ENCODE results near the gene F8A1. TPM values are rescaled to one million over a fixed set of nuclear protein-coding genes. Genes with fewer than 3 reads are reported as not detected.
"Not testable (repeated sequence)": the region's sequence is repeated elsewhere in the genome, so short reads cannot be mapped to it uniquely, and the experiment has no call there.

F8A1 gene

GRCh38 chrX:154892296-154892695 lies 6.1 kb downstream of the F8A1 start:
- H3K36me3 ChIP-seq (ENCODE audit: insufficient read depth, low read length) = no peaks in the 10 kb centered on the region
- H3K9ac ChIP-seq (ENCODE audit: low read depth, low read length) = no peak overlapping the region
- H3K27me3 ChIP-seq (ENCODE audit: control insufficient read depth, insufficient read depth, low read length) = no peaks in the 10 kb centered on the region
- H3K4me2 ChIP-seq (ENCODE audit: low read length) = no peak overlapping the region
- H3K9me3 ChIP-seq (replicated peaks; ENCODE audit: low read length) = no peaks in the 10 kb centered on the region
- H3K4me1 ChIP-seq (ENCODE audit: control insufficient read depth, insufficient read depth, low read length) = no peaks in the 10 kb centered on the region
- H3K4me3 ChIP-seq (ENCODE audit: low read length) = no peak overlapping the region

GRCh38 chrX:154900323-154900722 lies 14.2 kb downstream of the F8A1 start:
- no peak overlapping the region for H3K4me3 ChIP-seq (ENCODE audit: low read length)
- H3K36me3 ChIP-seq (ENCODE audit: insufficient read depth, low read length) = no peaks in the 10 kb centered on the region
- H3K9me3 ChIP-seq (replicated peaks; ENCODE audit: low read length) = no peaks in the 10 kb centered on the region
- H3K27me3 ChIP-seq (ENCODE audit: control insufficient read depth, insufficient read depth, low read length) = peaks cover 3% of the 10 kb centered on the region
- H3K4me1 ChIP-seq (ENCODE audit: control insufficient read depth, insufficient read depth, low read length) = no peaks in the 10 kb centered on the region
- no peak overlapping the region for H3K4me2 ChIP-seq (ENCODE audit: low read length)
- H3K9ac ChIP-seq (ENCODE audit: low read depth, low read length) = no peak overlapping the region

GRCh38 chrX:154902408-154902807 lies 16.3 kb downstream of the F8A1 start:
- Histone ChIP-seq H3K27me3 (ENCODE audit: control insufficient read depth, insufficient read depth, low read length) (peaks cover 5% of the 10 kb centered on the region), H3K4me1 (ENCODE audit: control insufficient read depth, insufficient read depth, low read length) (no peaks in the 10 kb centered on the region), H3K9ac (ENCODE audit: low read depth, low read length) (no peak overlapping the region), H3K9me3 (replicated peaks; ENCODE audit: low read length) (no peaks in the 10 kb centered on the region), H3K4me2 (ENCODE audit: low read length) (no peak overlapping the region), H3K36me3 (ENCODE audit: insufficient read depth, low read length) (no peaks in the 10 kb centered on the region), H3K4me3 (ENCODE audit: low read length) (no peak overlapping the region)

GRCh38 chrX:154908821-154909220 lies 22.7 kb downstream of the F8A1 start:
- Histone ChIP-seq H3K36me3 (ENCODE audit: insufficient read depth, low read length) (no peaks in the 10 kb centered on the region), H3K4me2 (ENCODE audit: low read length) (no peak overlapping the region), H3K4me1 (ENCODE audit: control insufficient read depth, insufficient read depth, low read length) (no peaks in the 10 kb centered on the region), H3K27me3 (ENCODE audit: control insufficient read depth, insufficient read depth, low read length) (peaks cover 2% of the 10 kb centered on the region), H3K4me3 (ENCODE audit: low read length) (no peak overlapping the region), H3K9ac (ENCODE audit: low read depth, low read length) (no peak overlapping the region), H3K9me3 (replicated peaks; ENCODE audit: low read length) (no peaks in the 10 kb centered on the region)

GRCh38 chrX:154910048-154910447 lies 23.9 kb downstream of the F8A1 start:
- H3K4me1 ChIP-seq (ENCODE audit: control insufficient read depth, insufficient read depth, low read length); H3K27me3 ChIP-seq (ENCODE audit: control insufficient read depth, insufficient read depth, low read length); H3K4me3 ChIP-seq (ENCODE audit: low read length); H3K36me3 ChIP-seq (ENCODE audit: insufficient read depth, low read length); H3K9ac ChIP-seq (ENCODE audit: low read depth, low read length); H3K4me2 ChIP-seq (ENCODE audit: low read length); H3K9me3 ChIP-seq (replicated peaks; ENCODE audit: low read length): not testable (repeated sequence)

GRCh38 chrX:154910528-154910927 lies 24.4 kb downstream of the F8A1 start:
- not testable (repeated sequence) for H3K9me3 ChIP-seq (replicated peaks; ENCODE audit: low read length); H3K36me3 ChIP-seq (ENCODE audit: insufficient read depth, low read length); H3K4me3 ChIP-seq (ENCODE audit: low read length); H3K27me3 ChIP-seq (ENCODE audit: control insufficient read depth, insufficient read depth, low read length); H3K4me1 ChIP-seq (ENCODE audit: control insufficient read depth, insufficient read depth, low read length); H3K4me2 ChIP-seq (ENCODE audit: low read length); H3K9ac ChIP-seq (ENCODE audit: low read depth, low read length)

GRCh38 chrX:154914052-154914451 lies 27.9 kb downstream of the F8A1 start:
- Histone ChIP-seq H3K9me3 (replicated peaks; ENCODE audit: low read length) (no peaks in the 10 kb centered on the region), H3K4me2 (ENCODE audit: low read length) (no peak overlapping the region), H3K9ac (ENCODE audit: low read depth, low read length) (no peak overlapping the region), H3K4me1 (ENCODE audit: control insufficient read depth, insufficient read depth, low read length) (no peaks in the 10 kb centered on the region), H3K36me3 (ENCODE audit: insufficient read depth, low read length) (no peaks in the 10 kb centered on the region), H3K4me3 (ENCODE audit: low read length) (no peak overlapping the region), H3K27me3 (ENCODE audit: control insufficient read depth, insufficient read depth, low read length) (peaks cover 2% of the 10 kb centered on the region)

GRCh38 chrX:154918060-154918483 lies 31.9 kb downstream of the F8A1 start:
- Histone ChIP-seq H3K9ac (ENCODE audit: low read depth, low read length) (no peak overlapping the region), H3K9me3 (replicated peaks; ENCODE audit: low read length) (no peaks in the 10 kb centered on the region), H3K4me2 (ENCODE audit: low read length) (peak overlapping the region; percentile 72), H3K4me3 (ENCODE audit: low read length) (peak overlapping the region; percentile 36), H3K27me3 (ENCODE audit: control insufficient read depth, insufficient read depth, low read length) (peaks cover 2% of the 10 kb centered on the region), H3K4me1 (ENCODE audit: control insufficient read depth, insufficient read depth, low read length) (no peaks in the 10 kb centered on the region), H3K36me3 (ENCODE audit: insufficient read depth, low read length) (no peaks in the 10 kb centered on the region)

- H3K4me3 ChIP-seq (ENCODE audit: low read length); H3K27me3 ChIP-seq (ENCODE audit: control insufficient read depth, insufficient read depth, low read length); H3K4me2 ChIP-seq (ENCODE audit: low read length); H3K9me3 ChIP-seq (replicated peaks; ENCODE audit: low read length); H3K36me3 ChIP-seq (ENCODE audit: insufficient read depth, low read length); H3K9ac ChIP-seq (ENCODE audit: low read depth, low read length); H3K4me1 ChIP-seq (ENCODE audit: control insufficient read depth, insufficient read depth, low read length): not testable (repeated sequence)
These were observed 38.6 kb downstream of the F8A1 start for GRCh38 chrX:154924771-154925170.

Small RNAs within 50 kb of the gene (small RNA-seq; reads per million reads assigned to genes)
- not detected for gene MIR1184-1

Data from skeletal muscle satellite cell (primary cell).